ENCODE results near the gene CMTR1. TPM values are rescaled to one million over a fixed set of nuclear protein-coding genes. Genes with fewer than 3 reads are reported as not detected.

Gene CMTR1
- total RNA-seq, 1 experiment from 2014 or later, result 36.4 TPM

DNA sequence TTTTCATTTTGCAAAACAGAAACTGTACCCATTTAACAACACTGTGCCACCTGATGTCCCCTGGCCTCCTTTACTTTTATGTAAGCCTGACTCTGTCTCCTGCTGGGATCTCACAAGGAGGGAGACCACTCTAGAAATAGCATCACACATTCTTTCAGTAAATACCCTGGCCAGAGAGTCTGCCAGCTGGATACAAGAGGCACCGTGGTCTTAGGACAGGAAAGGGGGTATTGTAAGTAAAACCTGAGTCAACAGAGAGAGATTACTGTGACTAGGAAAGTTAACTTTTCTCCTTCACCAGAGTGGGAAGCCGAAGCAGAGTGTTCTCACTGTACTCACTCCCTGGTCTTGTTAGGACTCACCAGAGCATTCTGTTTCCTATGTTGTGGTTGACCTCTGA lies 27.8 kb downstream of the CMTR1 start:
- CTCF ChIA-PET, result no interaction called here
- no peak for ATAC-seq
- Histone ChIP-seq H3K9me2 (replicated peaks; ENCODE audit: low read length) (no peaks in the 10 kb centered on the region), H3K79me2 (ENCODE audit: low read length) (no peaks in the 10 kb centered on the region), H3K4me3 (ENCODE audit: low read length) (no peak overlapping the region), H3K4me1 (ENCODE audit: insufficient read depth, low read length) (peaks cover 17% of the 10 kb centered on the region), H3K9ac (ENCODE audit: low read length) (no peak overlapping the region), H3K36me3 (ENCODE audit: low read depth, low read length) (peaks cover 38% of the 10 kb centered on the region), H3K4me2 (ENCODE audit: low read length) (no peak overlapping the region), H3K9me3 (ENCODE audit: low read length) (no peaks in the 10 kb centered on the region), H4K20me1 (ENCODE audit: low read length) (no peaks in the 10 kb centered on the region), H3K27ac (ENCODE audit: low read length) (no peak overlapping the region), H2AFZ (ENCODE audit: low read length) (no peak overlapping the region), H3F3A (ENCODE audit: low read length, unreplicated experiment) (no peaks in the 10 kb centered on the region), H3K27me3 (ENCODE audit: low read length) (no peaks in the 10 kb centered on the region)
- TF ChIP-seq, protein P1, sequence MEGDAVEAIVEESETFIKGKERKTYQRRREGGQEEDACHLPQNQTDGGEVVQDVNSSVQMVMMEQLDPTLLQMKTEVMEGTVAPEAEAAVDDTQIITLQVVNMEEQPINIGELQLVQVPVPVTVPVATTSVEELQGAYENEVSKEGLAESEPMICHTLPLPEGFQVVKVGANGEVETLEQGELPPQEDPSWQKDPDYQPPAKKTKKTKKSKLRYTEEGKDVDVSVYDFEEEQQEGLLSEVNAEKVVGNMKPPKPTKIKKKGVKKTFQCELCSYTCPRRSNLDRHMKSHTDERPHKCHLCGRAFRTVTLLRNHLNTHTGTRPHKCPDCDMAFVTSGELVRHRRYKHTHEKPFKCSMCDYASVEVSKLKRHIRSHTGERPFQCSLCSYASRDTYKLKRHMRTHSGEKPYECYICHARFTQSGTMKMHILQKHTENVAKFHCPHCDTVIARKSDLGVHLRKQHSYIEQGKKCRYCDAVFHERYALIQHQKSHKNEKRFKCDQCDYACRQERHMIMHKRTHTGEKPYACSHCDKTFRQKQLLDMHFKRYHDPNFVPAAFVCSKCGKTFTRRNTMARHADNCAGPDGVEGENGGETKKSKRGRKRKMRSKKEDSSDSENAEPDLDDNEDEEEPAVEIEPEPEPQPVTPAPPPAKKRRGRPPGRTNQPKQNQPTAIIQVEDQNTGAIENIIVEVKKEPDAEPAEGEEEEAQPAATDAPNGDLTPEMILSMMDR (conservative IDR thresholded peaks at IDR 0.05; ENCODE audit: low read depth, low read length), result no peak
- TF ChIP-seq EZH2phosphoT487 (IDR thresholded peaks at IDR 0.05; ENCODE audit: borderline replicate concordance, low read length) (no peak), EZH2 (IDR thresholded peaks at IDR 0.05; ENCODE audit: low read length, unreplicated experiment) (no peak)
- intact Hi-C loops (cut with micrococcal nuclease), result no loop called here
- DNase-seq, result no peak
- no TSS peak for BruUV-seq (replicated peaks)
- POLR2A ChIA-PET (ENCODE audit: unreplicated experiment), result no interaction called here

GRCh38 chr6:37463110-37463509 lies 30.1 kb downstream of the CMTR1 start:
- DNase-seq (no peak), ATAC-seq (no peak)
- no peak overlapping the region for H3K27ac ChIP-seq (ENCODE audit: low read length)
- no peaks in the 10 kb centered on the region for H3F3A ChIP-seq (ENCODE audit: low read length, unreplicated experiment)
- H3K4me2 ChIP-seq (ENCODE audit: low read length), result no peak overlapping the region
- CTCF ChIA-PET, result no interaction called here
- H3K9ac ChIP-seq (ENCODE audit: low read length), result no peak overlapping the region
- H3K27me3 ChIP-seq (ENCODE audit: low read length), result no peaks in the 10 kb centered on the region
- H3K4me1 ChIP-seq (ENCODE audit: insufficient read depth, low read length), result no peaks in the 10 kb centered on the region
- peaks cover 47% of the 10 kb centered on the region for H3K36me3 ChIP-seq (ENCODE audit: low read depth, low read length)
- no peaks in the 10 kb centered on the region for H4K20me1 ChIP-seq (ENCODE audit: low read length)
- intact Hi-C loops (cut with micrococcal nuclease), result no loop called here
- no peaks in the 10 kb centered on the region for H3K9me2 ChIP-seq (replicated peaks; ENCODE audit: low read length)
- no peaks in the 10 kb centered on the region for H3K9me3 ChIP-seq (ENCODE audit: low read length)
- no TSS peak for BruUV-seq (replicated peaks)
- POLR2A ChIA-PET (ENCODE audit: unreplicated experiment), result no interaction called here
- no peaks in the 10 kb centered on the region for H3K79me2 ChIP-seq (ENCODE audit: low read length)
- H3K4me3 ChIP-seq (ENCODE audit: low read length), result no peak overlapping the region
- TF ChIP-seq, protein P1 (conservative IDR thresholded peaks at IDR 0.05; ENCODE audit: low read depth, low read length), result no peak
- TF ChIP-seq EZH2 (IDR thresholded peaks at IDR 0.05; ENCODE audit: low read length, unreplicated experiment), result no peak
- no peak for TF ChIP-seq EZH2phosphoT487 (IDR thresholded peaks at IDR 0.05; ENCODE audit: borderline replicate concordance, low read length)
- H2AFZ ChIP-seq (ENCODE audit: low read length), result no peak overlapping the region

DNA sequence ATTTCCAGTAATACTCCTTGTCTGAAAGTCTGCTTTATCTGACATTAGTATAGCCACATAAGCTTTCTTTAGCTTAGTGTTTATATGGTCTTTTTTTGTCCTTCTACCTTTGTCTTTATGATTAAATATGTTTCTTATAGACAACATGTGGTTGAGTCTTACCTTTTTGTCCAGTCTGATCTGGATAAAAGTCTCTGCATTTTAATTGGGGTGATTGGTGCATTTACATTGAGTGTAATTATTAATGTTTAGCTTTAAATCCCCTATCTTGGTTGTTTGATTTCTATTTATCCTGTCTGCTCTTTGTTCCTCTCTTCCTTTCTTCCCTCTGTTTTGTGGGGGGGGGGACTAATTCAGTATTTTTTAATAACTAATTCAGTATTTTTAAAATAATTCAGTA lies 34.7 kb downstream of the CMTR1 start:
- Histone ChIP-seq H3K9me2 (replicated peaks; ENCODE audit: low read length) (no peaks in the 10 kb centered on the region), H4K20me1 (ENCODE audit: low read length) (no peaks in the 10 kb centered on the region), H3K27me3 (ENCODE audit: low read length) (no peaks in the 10 kb centered on the region), H3F3A (ENCODE audit: low read length, unreplicated experiment) (no peaks in the 10 kb centered on the region), H3K9me3 (ENCODE audit: low read length) (no peaks in the 10 kb centered on the region), H3K27ac (ENCODE audit: low read length) (no peak overlapping the region), H3K4me3 (ENCODE audit: low read length) (no peak overlapping the region), H3K4me1 (ENCODE audit: insufficient read depth, low read length) (peaks cover 2% of the 10 kb centered on the region), H3K9ac (ENCODE audit: low read length) (no peak overlapping the region), H3K4me2 (ENCODE audit: low read length) (no peak overlapping the region), H3K36me3 (ENCODE audit: low read depth, low read length) (peaks cover 26% of the 10 kb centered on the region), H3K79me2 (ENCODE audit: low read length) (no peaks in the 10 kb centered on the region), H2AFZ (ENCODE audit: low read length) (no peak overlapping the region)
- TF ChIP-seq EZH2 (IDR thresholded peaks at IDR 0.05; ENCODE audit: low read length, unreplicated experiment) (no peak), EZH2phosphoT487 (IDR thresholded peaks at IDR 0.05; ENCODE audit: borderline replicate concordance, low read length) (no peak)
- TF ChIP-seq, protein P1 (conservative IDR thresholded peaks at IDR 0.05; ENCODE audit: low read depth, low read length), result no peak
- ChIA-PET POLR2A (ENCODE audit: unreplicated experiment) (no interaction called here), CTCF (no interaction called here)
- no TSS peak for BruUV-seq (replicated peaks)
- intact Hi-C loops (cut with micrococcal nuclease), result no loop called here
- DNase-seq (no peak), ATAC-seq (no peak)

All from PC-3 (cell line).